NCI-H2081 (cell line): Measurements from ENCODE around the gene LPGAT1.

Experiments
- DNase-seq, 2 experiments: peaks; one replicate each; lab custom pipeline; 2025; lab: John Stamatoyannopoulos, UW

LPGAT1 gene

GRCh38 chr1:211762206-211762605 is 68.4 kb downstream of the LPGAT1 start:
- DNase-seq = no peak

- no peak for DNase-seq
Observed at GRCh38 chr1:211761400-211761799, 69.2 kb downstream of the LPGAT1 start.

GRCh38 chr1:211756471-211757020 is 74.0 kb downstream of the LPGAT1 start:
- DNase-seq = no peak

GRCh38 chr1:211753649-211754251 is 76.8 kb downstream of the LPGAT1 start:
- no peak for DNase-seq

- no peak for DNase-seq
Observed at GRCh38 chr1:211752951-211753486, 77.5 kb downstream of the LPGAT1 start.

GRCh38 chr1:211752317-211752716 is 78.2 kb downstream of the LPGAT1 start:
- DNase-seq = no peak

- no peak for DNase-seq
Observed at GRCh38 chr1:211751438-211751837, 79.1 kb downstream of the LPGAT1 start.

GRCh38 chr1:211750599-211750998 is 80.0 kb downstream of the LPGAT1 start:
- DNase-seq = no peak

- no peak for DNase-seq
Observed at GRCh38 chr1:211749251-211749650, 81.3 kb downstream of the LPGAT1 start.

- no peak for DNase-seq
Observed at GRCh38 chr1:211748810-211749209, 81.8 kb downstream of the LPGAT1 start.

- DNase-seq = no peak
Observed at GRCh38 chr1:211742889-211743529, 87.6 kb downstream of the LPGAT1 start.

GRCh38 chr1:211742272-211742671 is 88.3 kb downstream of the LPGAT1 start:
- DNase-seq = no peak

- DNase-seq = no peak
Observed at GRCh38 chr1:211741788-211742187, 88.8 kb downstream of the LPGAT1 start.

GRCh38 chr1:211741116-211741515 is 89.4 kb downstream of the LPGAT1 start:
- no peak for DNase-seq

GRCh38 chr1:211739671-211740411 is 90.7 kb downstream of the LPGAT1 start:
- no peak for DNase-seq

GRCh38 chr1:211738691-211739301 is 91.8 kb downstream of the LPGAT1 start:
- no peak for DNase-seq

GRCh38 chr1:211738096-211738690 is 92.4 kb downstream of the LPGAT1 start:
- DNase-seq = no peak

GRCh38 chr1:211737115-211738035 is 93.2 kb downstream of the LPGAT1 start:
- DNase-seq = no peak

- no peak for DNase-seq
Observed at GRCh38 chr1:211736351-211736915, 94.1 kb downstream of the LPGAT1 start.
